Fibroblast of skin of left quadriceps (primary cell): Measurements from ENCODE around the gene CD74.

Source experiments
- DNase-seq, 2 experiments: peaks; one replicate each; pipeline ENCODE4 v3.0.0-alpha.2; 2013; ENCODE audit warnings: low read depth in 2 of 2

The CD74 gene

GRCh38 chr5:150397782-150398721 lies 14.7 kb downstream of the CD74 start:
- no peak for DNase-seq

GRCh38 chr5:150397146-150397781 lies 15.4 kb downstream of the CD74 start:
- no peak for DNase-seq

GRCh38 chr5:150396267-150396666 lies 16.4 kb downstream of the CD74 start:
- DNase-seq: no peak

- no peak for DNase-seq
Measured at GRCh38 chr5:150395688-150395975, 17.1 kb downstream of the CD74 start.

- no peak for DNase-seq
Measured at GRCh38 chr5:150394912-150395687, 17.6 kb downstream of the CD74 start.

- no peak for DNase-seq
Measured at GRCh38 chr5:150394131-150394530, 18.6 kb downstream of the CD74 start.

- no peak for DNase-seq
Measured at GRCh38 chr5:150393096-150393645, 19.5 kb downstream of the CD74 start.

- no peak for DNase-seq
Measured at GRCh38 chr5:150392680-150393079, 20.0 kb downstream of the CD74 start.

GRCh38 chr5:150391986-150392385 lies 20.7 kb downstream of the CD74 start:
- no peak for DNase-seq

- DNase-seq: no peak
Measured at GRCh38 chr5:150391064-150391834, 21.5 kb downstream of the CD74 start.

- no peak for DNase-seq
Measured at GRCh38 chr5:150389531-150390266, 23.0 kb downstream of the CD74 start.

- no peak for DNase-seq
Measured at GRCh38 chr5:150386024-150386855, 26.5 kb downstream of the CD74 start.

GRCh38 chr5:150384701-150385100 lies 28.0 kb downstream of the CD74 start:
- DNase-seq: no peak

- DNase-seq: peak; percentile 90
Measured at GRCh38 chr5:150377964-150378694, 34.6 kb downstream of the CD74 start.

GRCh38 chr5:150376799-150377771 lies 35.6 kb downstream of the CD74 start:
- DNase-seq: peak; percentile 16 to 20

GRCh38 chr5:150374651-150375050 lies 38.1 kb downstream of the CD74 start:
- DNase-seq: no peak

GRCh38 chr5:150372639-150373038 lies 40.1 kb downstream of the CD74 start:
- DNase-seq: no peak

GRCh38 chr5:150368526-150368925 lies 44.2 kb downstream of the CD74 start:
- DNase-seq: no peak
